Colonic mucosa (tissue), 4 donors: ENCODE measurements around the gene FOXC1. TPM values are rescaled to one million over a fixed set of nuclear protein-coding genes. Genes with fewer than 3 reads are reported as not detected.

Source experiments
- DNase-seq: peaks from one replicate; pipeline ENCODE4 v3.0.0-alpha.2; 2020
- H3K27ac ChIP-seq: fragments of 200-600 bp; one replicate; pipeline ENCODE4 v1.8.0; 2021
- H3K27me3 ChIP-seq: fragments of 200-600 bp; one replicate; pipeline ENCODE4 v1.8.0; 2021
- H3K36me3 ChIP-seq: fragments of 200-600 bp; one replicate; pipeline ENCODE4 v1.8.0; 2021
- H3K4me1 ChIP-seq: fragments of 200-600 bp; one replicate; pipeline ENCODE4 v1.8.0; 2021; ENCODE audit warnings: mild to moderate bottlenecking
- H3K4me3 ChIP-seq: fragments of 200-600 bp; one replicate; pipeline ENCODE4 v1.8.0; 2021
- H3K9ac ChIP-seq, 2 donors: one replicate each; pipeline ENCODE4 v1.7.0; 2013; ENCODE audit warnings: control low read depth in 2 of 2, low read depth in 2 of 2, low read length in 2 of 2
- H3K9me3 ChIP-seq: fragments of 200-600 bp; one replicate; pipeline ENCODE4 v1.8.0; 2021
- intact Hi-C: fragments of 100-400 bp; cut with DNase I; formaldehyde crosslinking; loops from one replicate; pipeline ENCODE4 v1.14.1; 2022
- total RNA-seq, 2 donors: library from RNA; stranded (reverse); fragmentation: NEBNext Ultra II Directional in 1 of 2; extraction: Animal tissue kit (Norgen Biotek cat#: 25700) in 1 of 2; gene quantifications; one replicate each; pipeline ENCODE4 v1.2.1, GENCODE V29; 2021
- TF ChIP-seq, protein P1 (sequence below): fragments of 200-600 bp; IDR thresholded peaks from one replicate; pipeline ENCODE4 v1.8.0; 2022; ENCODE audit warnings: antibody characterized with exemption, mild to moderate bottlenecking
- donor health status: healthy.
- donor health status: DM: no; HTN: no; CAD: no.
- donor health status: DM: no; HTN: no; CAD: no.

Gene FOXC1
- total RNA-seq, 2 donors from 2014 or later: 0.69 to 1.5 TPM

DNA sequence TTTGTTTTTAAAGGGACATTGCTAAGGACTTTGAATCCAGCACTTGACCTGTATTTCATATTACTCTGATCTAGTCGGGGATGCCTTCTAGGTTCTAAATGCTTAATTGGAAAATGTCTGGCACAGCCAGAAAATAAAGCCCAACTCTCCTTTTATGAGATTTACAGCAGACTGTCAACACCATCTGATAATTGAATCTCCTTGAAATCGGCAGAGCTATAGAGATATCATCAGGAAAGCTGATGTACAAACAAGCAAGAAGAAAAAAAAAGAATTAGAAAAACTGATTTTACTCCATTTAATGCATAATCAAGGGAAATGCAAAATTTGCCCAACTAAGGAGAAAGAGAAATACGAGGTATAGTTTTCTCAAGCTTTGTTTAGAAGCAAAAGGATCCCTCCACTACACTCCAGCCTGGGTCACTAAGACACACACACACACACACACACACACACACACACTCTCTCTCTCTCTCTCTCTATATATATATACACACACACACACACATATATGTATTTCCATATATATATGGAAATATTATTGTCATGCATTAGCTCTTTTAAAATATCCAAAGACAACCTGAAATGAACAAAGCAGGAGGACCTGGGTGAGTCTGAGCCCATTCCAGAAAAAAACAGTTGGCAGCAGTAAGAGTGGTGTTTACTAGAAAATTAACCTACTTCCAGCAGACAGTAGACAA lies 9.5 kb upstream of the FOXC1 start:
- intact Hi-C loops: loop anchor here (5.0 kb wide), 3 partner anchors 507 to 752 kb away; no protein-coding TSS in a partner anchor
- H3K27me3 ChIP-seq: peaks cover 59% of the 10 kb centered on the region

DNA sequence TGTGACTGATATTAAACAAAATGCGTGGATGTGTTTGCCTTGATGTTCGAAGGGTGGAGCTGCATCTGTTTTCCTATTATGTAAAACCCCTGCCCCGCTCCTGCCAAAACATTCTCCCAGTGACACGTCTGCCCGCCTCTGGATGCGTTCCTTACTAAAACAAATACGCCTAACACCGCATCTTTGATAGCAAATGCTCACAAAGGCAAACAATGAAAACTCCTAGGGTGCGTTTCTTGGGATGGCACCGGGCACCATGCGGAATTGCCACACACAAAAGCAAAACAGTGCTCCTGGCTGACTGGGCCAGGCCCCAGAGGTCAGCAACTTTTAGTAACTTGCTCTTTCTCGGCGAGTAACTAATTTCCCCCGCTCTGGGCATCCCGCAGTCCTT lies 9.0 kb upstream of the FOXC1 start:
- H3K4me3 ChIP-seq: no peak overlapping the region
- TF ChIP-seq, protein P1, sequence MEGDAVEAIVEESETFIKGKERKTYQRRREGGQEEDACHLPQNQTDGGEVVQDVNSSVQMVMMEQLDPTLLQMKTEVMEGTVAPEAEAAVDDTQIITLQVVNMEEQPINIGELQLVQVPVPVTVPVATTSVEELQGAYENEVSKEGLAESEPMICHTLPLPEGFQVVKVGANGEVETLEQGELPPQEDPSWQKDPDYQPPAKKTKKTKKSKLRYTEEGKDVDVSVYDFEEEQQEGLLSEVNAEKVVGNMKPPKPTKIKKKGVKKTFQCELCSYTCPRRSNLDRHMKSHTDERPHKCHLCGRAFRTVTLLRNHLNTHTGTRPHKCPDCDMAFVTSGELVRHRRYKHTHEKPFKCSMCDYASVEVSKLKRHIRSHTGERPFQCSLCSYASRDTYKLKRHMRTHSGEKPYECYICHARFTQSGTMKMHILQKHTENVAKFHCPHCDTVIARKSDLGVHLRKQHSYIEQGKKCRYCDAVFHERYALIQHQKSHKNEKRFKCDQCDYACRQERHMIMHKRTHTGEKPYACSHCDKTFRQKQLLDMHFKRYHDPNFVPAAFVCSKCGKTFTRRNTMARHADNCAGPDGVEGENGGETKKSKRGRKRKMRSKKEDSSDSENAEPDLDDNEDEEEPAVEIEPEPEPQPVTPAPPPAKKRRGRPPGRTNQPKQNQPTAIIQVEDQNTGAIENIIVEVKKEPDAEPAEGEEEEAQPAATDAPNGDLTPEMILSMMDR: no peak
- H3K36me3 ChIP-seq: no peaks in the 10 kb centered on the region
- peaks cover 12% of the 10 kb centered on the region for H3K4me1 ChIP-seq
- H3K27me3 ChIP-seq: peaks cover 60% of the 10 kb centered on the region
- intact Hi-C loops: loop anchor here (5.0 kb wide), 3 partner anchors 507 to 752 kb away; no protein-coding TSS in a partner anchor
- no peak overlapping the region for H3K27ac ChIP-seq
- no peak for DNase-seq
- no peaks in the 10 kb centered on the region for H3K9me3 ChIP-seq
- H3K9ac ChIP-seq: no peak overlapping the region

More for the DNA sequence above, 9.5 kb upstream of the FOXC1 start:
- H3K9me3 ChIP-seq: no peaks in the 10 kb centered on the region
- no peak overlapping the region for H3K4me3 ChIP-seq
- TF ChIP-seq, protein P1: no peak
- peaks cover 12% of the 10 kb centered on the region for H3K4me1 ChIP-seq
- no peak overlapping the region for H3K9ac ChIP-seq
- H3K36me3 ChIP-seq: no peaks in the 10 kb centered on the region
- no peak overlapping the region for H3K27ac ChIP-seq
- DNase-seq: no peak

DNA sequence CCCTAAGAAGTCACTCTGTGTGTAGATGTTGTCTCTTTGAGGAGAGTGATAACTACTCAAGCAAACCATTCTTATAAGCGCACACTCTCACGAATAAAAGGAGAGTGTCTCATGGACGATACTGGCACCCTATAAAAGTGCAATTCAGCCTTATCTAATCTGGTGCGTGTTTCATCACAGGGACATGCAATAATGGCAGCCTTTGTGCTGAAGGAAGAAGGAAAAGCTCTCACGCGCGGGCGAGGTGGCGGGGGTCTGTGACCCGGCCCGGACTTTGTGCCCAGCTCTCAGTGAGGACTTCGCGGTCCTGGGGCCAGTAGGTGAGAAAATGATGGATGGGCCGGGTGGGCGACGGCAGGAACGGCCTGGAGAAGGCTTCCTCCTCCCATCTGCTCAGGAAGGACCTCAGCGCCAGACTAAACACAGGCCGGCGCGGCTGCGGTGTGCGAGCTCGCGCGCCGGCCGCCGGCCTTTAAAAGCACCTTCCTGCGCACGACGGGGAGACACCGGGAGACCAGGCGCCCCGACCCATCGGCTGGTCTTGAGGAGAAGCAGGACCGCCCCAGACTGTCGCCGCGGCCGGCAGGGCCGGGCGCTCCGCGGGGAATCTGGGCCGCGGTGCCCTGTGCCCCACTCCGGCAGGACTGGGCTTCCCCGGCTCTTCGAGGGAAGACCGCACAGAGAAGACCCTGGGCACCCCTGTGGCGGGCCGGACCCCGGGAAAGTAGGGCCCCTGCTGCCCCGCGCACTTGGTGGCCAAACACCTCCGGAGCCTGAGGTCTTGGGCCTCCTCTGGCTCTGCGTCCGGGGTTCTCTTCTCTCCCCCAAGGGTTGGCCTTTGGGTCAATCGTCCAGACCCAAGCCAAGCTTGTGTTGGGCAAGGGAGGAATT lies 8.3 kb upstream of the FOXC1 start:
- H3K9ac ChIP-seq: no peak overlapping the region
- H3K4me1 ChIP-seq: peaks cover 12% of the 10 kb centered on the region
- no peaks in the 10 kb centered on the region for H3K9me3 ChIP-seq
- no peak overlapping the region for H3K4me3 ChIP-seq
- intact Hi-C loops: loop anchor here (5.0 kb wide), 3 partner anchors 506 to 751 kb away; no protein-coding TSS in a partner anchor
- H3K27me3 ChIP-seq: peaks cover 67% of the 10 kb centered on the region
- H3K36me3 ChIP-seq: no peaks in the 10 kb centered on the region
- DNase-seq: no peak
- TF ChIP-seq, protein P1: no peak
- no peak overlapping the region for H3K27ac ChIP-seq

DNA sequence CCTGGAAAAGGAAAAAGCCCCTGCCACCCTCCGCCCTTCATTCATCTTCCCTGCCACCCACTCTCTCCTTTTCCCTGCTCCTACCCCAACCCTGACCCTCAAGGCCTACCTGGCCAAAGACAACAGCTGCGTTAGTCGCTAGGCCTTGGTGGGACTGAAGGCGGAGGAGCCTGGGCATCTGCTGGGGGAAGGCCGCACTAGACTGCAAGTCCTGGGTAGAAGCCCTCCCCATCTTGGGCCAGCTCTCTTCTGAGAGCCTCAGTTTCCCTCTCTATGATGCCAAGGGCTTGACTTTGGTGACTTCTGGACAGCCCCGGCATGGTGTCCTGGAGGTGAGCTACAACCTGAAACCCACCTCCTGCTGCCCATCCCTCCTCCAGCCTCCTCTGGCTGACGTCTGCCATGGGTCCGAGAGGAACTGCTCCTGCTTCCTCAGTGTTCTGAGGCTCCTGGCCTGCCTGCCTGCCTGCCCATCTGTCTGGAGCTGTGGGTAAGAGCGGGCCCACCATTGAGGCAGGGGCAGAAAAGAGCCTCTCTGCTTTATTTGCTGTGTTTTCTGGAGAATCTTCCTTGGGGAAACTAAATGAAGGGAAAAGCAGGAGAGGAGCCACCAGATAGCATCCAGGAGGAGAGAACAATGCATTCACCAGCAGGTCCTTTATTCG lies 7.5 kb upstream of the FOXC1 start:
- Histone ChIP-seq H3K4me3 (no peak overlapping the region), H3K27me3 (peaks cover 74% of the 10 kb centered on the region), H3K27ac (no peak overlapping the region), H3K9ac (no peak overlapping the region), H3K9me3 (no peaks in the 10 kb centered on the region), H3K4me1 (peaks cover 17% of the 10 kb centered on the region), H3K36me3 (no peaks in the 10 kb centered on the region)
- DNase-seq: no peak
- TF ChIP-seq, protein P1: no peak
- intact Hi-C loops: loop anchor here (5.0 kb wide), 3 partner anchors 505 to 750 kb away; no protein-coding TSS in a partner anchor

DNA sequence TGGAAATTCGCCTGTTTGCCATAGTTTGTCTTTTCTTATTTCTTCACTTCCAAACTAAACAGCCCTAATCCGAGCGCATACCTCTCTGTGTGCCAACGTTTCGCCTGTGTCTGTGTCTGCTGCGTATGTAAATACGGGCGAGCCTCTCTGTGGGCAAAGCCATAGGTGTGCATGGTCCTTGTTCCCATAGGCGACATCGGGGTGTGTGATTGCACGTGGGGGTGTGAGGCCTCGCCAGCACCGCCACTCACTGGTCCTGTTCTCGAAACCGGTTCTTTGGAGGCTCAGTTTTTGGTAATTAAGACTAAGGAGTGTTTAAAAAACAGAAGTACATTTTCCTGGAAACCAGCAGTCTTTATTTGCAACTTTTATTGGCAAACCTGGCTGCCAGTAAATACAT lies 6.0 kb upstream of the FOXC1 start:
- H3K4me3 ChIP-seq: no peak overlapping the region
- peaks cover 20% of the 10 kb centered on the region for H3K4me1 ChIP-seq
- TF ChIP-seq, protein P1: no peak
- intact Hi-C loops: loop anchor here (5.0 kb wide), 3 partner anchors 504 to 749 kb away; no protein-coding TSS in a partner anchor
- DNase-seq: no peak
- H3K9ac ChIP-seq: no peak overlapping the region
- H3K27me3 ChIP-seq: peaks cover 90% of the 10 kb centered on the region
- no peaks in the 10 kb centered on the region for H3K36me3 ChIP-seq
- H3K9me3 ChIP-seq: no peaks in the 10 kb centered on the region
- H3K27ac ChIP-seq: no peak overlapping the region
